ENCODE results near the gene TNFSF13. TPM values are rescaled to one million over a fixed set of nuclear protein-coding genes. Genes with fewer than 3 reads are reported as not detected.

The TNFSF13 gene
- total RNA-seq, 4 donors from 2014 or later: 24.5 to 70.9 (median 48.3) TPM

DNA sequence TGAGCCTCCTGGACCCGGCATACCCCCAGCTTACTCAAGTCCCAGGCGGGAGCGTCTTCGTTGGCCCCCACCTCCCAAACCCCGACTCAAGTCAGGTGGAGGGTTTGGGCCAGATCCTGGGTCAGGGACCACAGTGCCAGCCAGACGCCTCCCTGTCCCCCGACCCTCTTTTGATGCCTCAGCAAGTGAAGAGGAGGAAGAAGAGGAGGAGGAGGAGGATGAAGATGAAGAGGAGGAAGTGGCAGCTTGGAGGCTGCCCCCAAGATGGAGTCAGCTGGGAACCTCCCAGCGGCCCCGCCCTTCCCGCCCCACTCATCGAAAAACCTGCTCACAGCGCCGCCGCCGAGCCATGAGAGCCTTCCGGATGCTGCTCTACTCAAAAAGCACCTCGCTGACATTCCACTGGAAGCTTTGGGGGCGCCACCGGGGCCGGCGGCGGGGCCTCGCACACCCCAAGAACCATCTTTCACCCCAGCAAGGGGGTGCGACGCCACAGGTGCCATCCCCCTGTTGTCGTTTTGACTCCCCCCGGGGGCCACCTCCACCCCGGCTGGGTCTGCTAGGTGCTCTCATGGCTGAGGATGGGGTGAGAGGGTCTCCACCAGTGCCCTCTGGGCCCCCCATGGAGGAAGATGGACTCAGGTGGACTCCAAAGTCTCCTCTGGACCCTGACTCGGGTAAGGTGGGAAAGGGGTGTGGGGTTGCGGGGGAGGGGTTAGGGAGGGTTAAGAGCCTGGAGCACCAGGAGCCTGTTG lies 4.7 kb downstream of the TNFSF13 start:
- ATAC-seq (ENCODE audit: low FRiP score): no peak
- TF ChIP-seq, protein P1, sequence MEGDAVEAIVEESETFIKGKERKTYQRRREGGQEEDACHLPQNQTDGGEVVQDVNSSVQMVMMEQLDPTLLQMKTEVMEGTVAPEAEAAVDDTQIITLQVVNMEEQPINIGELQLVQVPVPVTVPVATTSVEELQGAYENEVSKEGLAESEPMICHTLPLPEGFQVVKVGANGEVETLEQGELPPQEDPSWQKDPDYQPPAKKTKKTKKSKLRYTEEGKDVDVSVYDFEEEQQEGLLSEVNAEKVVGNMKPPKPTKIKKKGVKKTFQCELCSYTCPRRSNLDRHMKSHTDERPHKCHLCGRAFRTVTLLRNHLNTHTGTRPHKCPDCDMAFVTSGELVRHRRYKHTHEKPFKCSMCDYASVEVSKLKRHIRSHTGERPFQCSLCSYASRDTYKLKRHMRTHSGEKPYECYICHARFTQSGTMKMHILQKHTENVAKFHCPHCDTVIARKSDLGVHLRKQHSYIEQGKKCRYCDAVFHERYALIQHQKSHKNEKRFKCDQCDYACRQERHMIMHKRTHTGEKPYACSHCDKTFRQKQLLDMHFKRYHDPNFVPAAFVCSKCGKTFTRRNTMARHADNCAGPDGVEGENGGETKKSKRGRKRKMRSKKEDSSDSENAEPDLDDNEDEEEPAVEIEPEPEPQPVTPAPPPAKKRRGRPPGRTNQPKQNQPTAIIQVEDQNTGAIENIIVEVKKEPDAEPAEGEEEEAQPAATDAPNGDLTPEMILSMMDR (IDR thresholded peaks at IDR 0.05): no peak

DNA sequence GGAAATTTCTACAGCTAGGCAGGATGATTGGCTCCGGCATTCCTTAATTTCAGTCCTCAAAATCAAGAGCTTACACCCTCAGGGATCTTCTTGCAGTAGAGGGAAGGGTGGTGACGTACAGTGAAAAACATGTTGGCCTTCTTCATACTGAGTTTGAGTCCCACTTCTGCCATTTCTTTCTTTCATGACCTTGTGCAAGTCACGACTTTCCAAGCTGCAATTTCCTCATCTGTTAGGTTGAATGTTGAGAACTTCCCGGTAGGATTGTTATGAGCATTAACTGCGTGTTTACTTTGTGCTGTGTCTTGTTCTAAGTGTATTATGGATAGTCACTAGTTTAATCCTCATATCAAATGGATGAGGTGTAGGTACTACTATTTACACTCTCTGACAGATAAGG lies 11.0 kb downstream of the TNFSF13 start:
- ATAC-seq (ENCODE audit: low FRiP score) (no peak), DNase-seq (ENCODE audit: low spot score) (no peak)
- TF ChIP-seq, protein P1 (IDR thresholded peaks at IDR 0.05): no peak

More for the DNA sequence above, 4.7 kb downstream of the TNFSF13 start:
- no peak for DNase-seq (ENCODE audit: low spot score)

DNA sequence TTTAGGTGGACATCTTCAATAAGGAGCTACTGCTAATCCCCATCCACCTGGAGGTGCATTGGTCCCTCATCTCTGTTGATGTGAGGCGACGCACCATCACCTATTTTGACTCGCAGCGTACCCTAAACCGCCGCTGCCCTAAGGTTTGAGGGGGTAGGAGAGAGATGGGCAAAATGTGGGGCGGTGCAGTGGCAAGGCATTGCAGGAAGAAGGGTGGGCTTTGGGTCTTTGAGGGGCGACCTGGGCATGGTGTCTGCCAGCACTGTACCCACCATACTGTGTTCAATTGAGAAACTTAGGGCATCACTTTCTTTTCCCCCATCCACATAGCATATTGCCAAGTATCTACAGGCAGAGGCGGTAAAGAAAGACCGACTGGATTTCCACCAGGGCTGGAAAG lies 11.8 kb downstream of the TNFSF13 start:
- TF ChIP-seq, protein P1 (IDR thresholded peaks at IDR 0.05): no peak
- no peak for ATAC-seq (ENCODE audit: low FRiP score)

DNA sequence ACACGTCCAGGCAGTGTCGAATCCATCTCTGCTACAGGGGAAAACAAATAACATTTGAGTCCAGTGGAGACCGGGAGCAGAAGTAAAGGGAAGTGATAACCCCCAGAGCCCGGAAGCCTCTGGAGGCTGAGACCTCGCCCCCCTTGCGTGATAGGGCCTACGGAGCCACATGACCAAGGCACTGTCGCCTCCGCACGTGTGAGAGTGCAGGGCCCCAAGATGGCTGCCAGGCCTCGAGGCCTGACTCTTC lies 13.7 kb downstream of the TNFSF13 start:
- ATAC-seq (ENCODE audit: low FRiP score) (no peak), DNase-seq (ENCODE audit: low spot score) (no peak)
- TF ChIP-seq, protein P1 (IDR thresholded peaks at IDR 0.05): no peak

More for the DNA sequence above, 11.8 kb downstream of the TNFSF13 start:
- no peak for DNase-seq (ENCODE audit: low spot score)

DNA sequence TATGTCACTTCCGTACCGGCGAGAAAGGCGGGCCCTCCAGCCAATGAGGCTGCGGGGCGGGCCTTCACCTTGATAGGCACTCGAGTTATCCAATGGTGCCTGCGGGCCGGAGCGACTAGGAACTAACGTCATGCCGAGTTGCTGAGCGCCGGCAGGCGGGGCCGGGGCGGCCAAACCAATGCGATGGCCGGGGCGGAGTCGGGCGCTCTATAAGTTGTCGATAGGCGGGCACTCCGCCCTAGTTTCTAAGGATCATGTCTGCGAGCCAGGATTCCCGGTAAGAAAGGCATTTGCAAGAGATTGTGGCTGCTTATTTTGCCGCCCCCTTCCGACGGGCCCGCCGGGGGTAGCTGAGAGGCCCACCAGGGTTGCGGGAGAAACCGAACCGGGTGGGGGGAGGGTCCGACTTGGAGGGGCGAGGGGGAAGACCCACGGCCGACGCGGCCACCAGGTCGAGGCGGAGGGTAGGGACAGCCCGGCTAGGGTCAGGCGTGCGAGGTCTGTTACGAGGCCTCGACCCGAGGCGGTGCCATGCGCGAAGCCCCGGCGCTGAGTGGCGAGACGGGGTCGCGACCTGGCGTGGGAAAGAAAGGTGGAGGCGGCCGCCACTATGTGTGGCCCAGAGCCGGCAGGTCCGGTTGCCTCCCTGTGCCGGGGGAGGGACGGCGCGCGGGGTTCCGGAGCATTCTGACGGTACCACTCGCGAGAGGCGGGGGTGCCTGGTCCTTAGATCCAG lies 14.2 kb downstream of the TNFSF13 start:
- DNase-seq (ENCODE audit: low spot score) (peak; percentile 98), ATAC-seq (ENCODE audit: low FRiP score) (peak; percentile 93)
- TF ChIP-seq, protein P1 (IDR thresholded peaks at IDR 0.05): no peak

DNA sequence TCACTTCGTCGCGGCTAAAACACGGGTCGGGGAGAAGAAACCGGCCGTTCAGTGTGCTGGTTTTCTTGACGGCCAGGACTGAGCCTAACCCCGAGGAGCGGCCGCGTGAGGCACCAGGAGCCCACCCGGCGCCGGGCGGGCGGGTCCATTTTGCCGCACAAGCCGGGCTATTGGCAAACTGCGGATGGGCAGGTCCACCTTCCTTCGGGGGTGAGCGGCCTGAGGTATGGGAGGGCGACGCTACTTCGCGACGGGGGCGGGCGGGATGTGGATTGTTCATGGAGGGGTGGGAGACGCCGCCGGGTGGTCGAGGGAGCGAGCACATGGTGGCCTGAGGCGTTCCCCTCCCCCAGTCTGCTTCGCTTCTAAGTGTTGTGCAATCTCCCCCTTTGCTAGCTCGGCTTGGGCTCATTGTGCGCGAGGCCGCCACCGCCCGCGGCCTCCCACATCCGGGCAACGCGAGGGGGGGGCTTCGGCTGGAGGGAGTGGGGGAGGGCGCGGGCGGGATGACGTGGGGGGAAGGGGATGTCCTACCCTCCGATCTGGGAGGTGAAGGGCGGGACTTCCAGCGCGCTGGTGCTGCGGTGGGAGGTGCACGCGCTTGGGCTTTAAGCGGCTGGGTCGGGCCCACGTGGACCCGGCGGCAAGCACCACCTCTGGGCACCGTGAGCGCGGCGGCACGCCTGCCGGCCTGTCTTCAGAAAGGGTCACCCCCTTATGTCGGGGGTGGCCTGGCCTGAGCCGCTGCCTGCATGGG lies 15.0 kb downstream of the TNFSF13 start:
- TF ChIP-seq, protein P1 (IDR thresholded peaks at IDR 0.05): no peak
- peak; percentile 15 for ATAC-seq (ENCODE audit: low FRiP score)
- DNase-seq (ENCODE audit: low spot score): no peak
